AG09319 (cell line): ENCODE measurements around the gene PSMD8.
"Not testable (repeated sequence)": the region's sequence is repeated elsewhere in the genome, so short reads cannot be mapped to it uniquely, and the experiment has no call there.

Experiments
- DNase-seq: peaks from one replicate; pipeline ENCODE4 v3.0.0-alpha.2; 2010; ENCODE audit warnings: low read depth; ENCODE audit errors: extremely low read depth
- CTCF ChIP-seq: IDR thresholded peaks from 2 replicates; pipeline ENCODE4 v1.5.1; 2011; ENCODE audit warnings: low read depth, mild to moderate bottlenecking, inconsistent platforms, low read length, moderate library complexity

PSMD8 gene

GRCh38 chr19:38362076-38362945 is 12.1 kb upstream of the PSMD8 start:
- TF ChIP-seq CTCF: no peak
- no peak for DNase-seq

DNA sequence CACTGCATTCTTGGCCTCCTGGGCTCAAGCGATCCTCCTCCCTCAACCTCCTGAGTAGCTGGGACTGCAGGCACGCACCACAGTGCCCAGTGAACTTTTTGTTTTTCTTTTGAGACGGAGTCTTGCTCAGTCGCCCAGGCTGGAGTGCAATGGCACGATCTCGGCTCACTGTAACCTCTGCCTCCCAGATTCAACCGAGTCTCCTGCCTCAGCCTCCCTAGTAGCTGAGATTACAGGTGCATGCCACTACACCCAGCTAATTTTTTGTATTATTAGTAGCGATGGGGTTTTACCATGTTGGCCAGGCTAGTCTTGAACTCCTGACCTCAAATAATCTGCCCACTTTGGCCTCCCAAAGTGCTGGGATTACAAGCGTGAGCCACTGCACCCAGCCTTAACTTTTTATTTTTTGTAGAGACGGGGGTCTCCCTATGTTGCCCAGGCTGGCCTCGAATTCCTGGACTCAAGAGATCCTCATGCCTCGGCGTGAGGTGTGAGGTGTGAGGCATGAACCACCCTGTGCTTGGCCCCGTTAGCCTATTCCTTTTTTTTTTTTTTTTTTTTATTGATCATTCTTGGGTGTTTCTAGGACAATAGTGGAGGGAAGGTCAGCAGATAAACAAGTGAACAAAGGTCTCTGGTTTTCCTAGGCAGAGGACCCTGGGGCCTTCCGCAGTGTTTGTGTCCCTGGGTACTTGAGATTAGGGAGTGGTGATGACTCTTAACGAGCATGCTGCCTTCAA is 11.3 kb upstream of the PSMD8 start:
- not testable (repeated sequence) for DNase-seq

DNA sequence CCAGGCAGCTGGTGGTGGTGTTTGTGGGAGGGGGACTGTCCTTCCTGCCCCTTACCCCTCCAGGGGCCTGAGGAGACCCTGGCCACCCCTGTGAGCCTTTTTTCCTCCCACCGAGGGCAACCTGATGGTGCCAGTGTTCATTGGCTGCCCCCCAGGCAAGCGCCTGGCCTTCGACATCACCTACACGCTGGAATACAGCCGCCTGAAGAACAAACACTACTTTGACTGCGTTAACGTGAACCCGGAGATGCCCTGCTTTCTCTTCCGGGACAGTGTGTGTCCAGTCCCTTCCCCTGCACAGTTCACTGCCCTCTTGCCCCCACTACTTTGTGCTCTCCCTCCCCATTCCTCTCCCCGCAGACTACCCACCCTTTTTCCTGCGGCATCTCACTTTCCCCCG is 7.3 kb upstream of the PSMD8 start:
- no peak for TF ChIP-seq CTCF
- DNase-seq: no peak

DNA sequence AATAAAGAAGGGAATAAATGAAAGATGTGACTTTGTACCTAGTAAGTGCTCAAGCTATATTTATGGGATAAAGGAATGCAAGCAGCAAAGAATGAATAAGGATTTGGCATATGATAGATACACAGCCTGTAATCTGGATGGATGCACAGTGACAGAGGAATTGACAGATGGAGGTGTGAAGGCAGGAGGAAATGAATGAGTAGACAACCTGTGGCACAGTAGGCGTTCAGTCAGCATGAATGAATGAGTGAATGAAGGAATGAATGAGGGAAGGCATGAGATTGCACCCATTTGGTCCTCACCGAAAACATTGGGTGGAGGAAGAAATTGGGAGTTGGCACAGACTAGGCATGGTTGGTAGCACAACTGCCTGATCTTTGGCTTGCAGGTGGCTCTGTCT is 4.8 kb upstream of the PSMD8 start:
- DNase-seq: no peak
- TF ChIP-seq CTCF: no peak

DNA sequence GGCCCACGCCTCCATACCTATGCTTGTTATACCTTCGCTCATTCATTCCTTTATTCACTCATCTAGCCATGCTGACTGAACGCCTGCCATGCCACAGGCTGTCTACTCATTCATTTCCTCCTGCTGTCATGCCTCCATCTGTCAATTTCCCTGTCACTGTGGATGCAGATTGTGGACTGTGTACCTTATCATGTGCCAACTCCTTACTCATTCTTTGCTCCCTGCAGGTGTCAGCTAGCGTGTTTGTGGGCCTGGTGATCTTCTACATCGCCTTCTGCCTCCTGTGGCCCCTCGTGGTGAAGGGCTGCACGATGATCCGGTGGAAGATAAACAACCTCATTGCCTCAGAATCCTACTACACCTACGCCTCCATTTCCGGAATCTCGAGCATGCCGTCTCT is 4.1 kb upstream of the PSMD8 start:
- no peak for DNase-seq
- TF ChIP-seq CTCF: no peak

DNA sequence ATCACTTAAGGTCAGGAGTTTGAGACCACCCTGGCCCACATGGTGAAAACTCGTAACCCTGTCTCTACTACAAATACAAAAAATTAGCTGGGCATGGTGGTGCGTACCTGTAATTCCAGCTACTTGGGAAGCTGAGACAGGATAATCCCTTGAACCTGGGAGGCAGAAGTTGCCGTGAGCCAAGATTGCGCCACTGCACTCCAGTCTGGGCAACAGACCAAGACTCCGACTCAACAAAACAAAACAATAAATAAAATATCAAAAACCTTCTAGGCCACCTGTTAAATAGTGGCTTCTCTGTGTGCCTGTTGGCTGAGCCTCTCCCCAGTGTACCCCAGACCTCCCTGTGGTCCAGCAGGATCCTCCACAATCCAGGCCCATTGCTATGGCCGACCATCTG is 3.3 kb upstream of the PSMD8 start:
- DNase-seq: no peak
- TF ChIP-seq CTCF: no peak

- no peak for DNase-seq
- no peak for TF ChIP-seq CTCF
These were observed 452 bp upstream of the PSMD8 start for GRCh38 chr19:38373907-38374331.

DNA sequence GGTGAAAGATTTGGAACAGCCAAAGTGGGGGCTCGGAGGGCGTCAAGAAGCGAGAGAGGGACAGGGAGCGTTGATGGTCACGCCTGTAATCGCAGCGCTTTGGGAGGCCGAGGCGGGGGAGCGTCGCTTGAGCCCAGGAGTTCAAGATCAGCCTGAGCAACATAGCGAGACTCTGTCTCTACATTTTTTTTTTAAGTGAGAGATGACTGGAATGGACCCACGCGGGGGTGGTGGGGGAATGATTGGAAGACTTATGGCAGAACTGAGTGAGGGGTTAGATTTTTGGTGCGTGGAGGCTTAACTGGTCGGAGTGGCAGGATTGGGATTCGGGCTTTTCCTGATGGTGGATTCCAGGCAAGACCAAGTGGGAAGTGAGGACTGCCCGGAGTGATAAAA is 725 bp downstream of the PSMD8 start:
- no peak for DNase-seq
- TF ChIP-seq CTCF: no peak
